Hepatocyte (in vitro differentiated cells): ENCODE results near the gene MAFB.

Experiments used
- CTCF ChIP-seq: fragments of 200-600 bp; sonication (generic); IDR thresholded peaks from 2 replicates; pipeline ENCODE4 v1.5.1; 2016; ENCODE audit warnings: antibody characterized with exemption, mild to moderate bottlenecking; ENCODE audit not compliant: poor library complexity
- EZH2 ChIP-seq: fragments of 200-600 bp; sonication (generic); IDR thresholded peaks from 2 replicates; pipeline ENCODE4 v1.6.1; 2016; ENCODE audit warnings: antibody characterized with exemption, mild to moderate bottlenecking, borderline replicate concordance
- EZH2phosphoT487 ChIP-seq: fragments of 200-600 bp; sonication (generic); IDR thresholded peaks from one replicate; pipeline ENCODE4 v1.6.1; 2018; ENCODE audit warnings: antibody characterized with exemption, mild to moderate bottlenecking, low read depth, moderate library complexity; ENCODE audit not compliant: unreplicated experiment, severe bottlenecking

- TF ChIP-seq EZH2 (no peak), CTCF (no peak), EZH2phosphoT487 (no peak)
Observed at GRCh38 chr20:40657526-40657925, 31.5 kb downstream of the MAFB start.
